Cardiac fibroblast (primary cell): ENCODE results near the gene TIFAB.
A peak's percentile ranks its signal among the peaks of the same experiment; 100 is the strongest.

Experiments used
- DNase-seq, 2 donors: peaks; one replicate each; pipeline versions ENCODE4 v3.0.0 to v3.0.0-alpha.2; 2010; ENCODE audit warnings: low read depth in 2 of 2
- H3K4me3 ChIP-seq, 2 donors: replicated peaks in 1 of 2; 1 replicate in 1 of 2; 2 replicates in 1 of 2; pipeline ENCODE4 v1.5.1; 2011; ENCODE audit warnings: low read depth in 2 of 2, low read length in 2 of 2, mild to moderate bottlenecking in 2 of 2, moderate library complexity in 1 of 2
- TF ChIP-seq, protein P1 (sequence below): IDR thresholded peaks from one replicate; pipeline ENCODE4 v1.5.1; 2011; ENCODE audit warnings: low read depth, mild to moderate bottlenecking, low read length, inconsistent platforms

Gene TIFAB

DNA sequence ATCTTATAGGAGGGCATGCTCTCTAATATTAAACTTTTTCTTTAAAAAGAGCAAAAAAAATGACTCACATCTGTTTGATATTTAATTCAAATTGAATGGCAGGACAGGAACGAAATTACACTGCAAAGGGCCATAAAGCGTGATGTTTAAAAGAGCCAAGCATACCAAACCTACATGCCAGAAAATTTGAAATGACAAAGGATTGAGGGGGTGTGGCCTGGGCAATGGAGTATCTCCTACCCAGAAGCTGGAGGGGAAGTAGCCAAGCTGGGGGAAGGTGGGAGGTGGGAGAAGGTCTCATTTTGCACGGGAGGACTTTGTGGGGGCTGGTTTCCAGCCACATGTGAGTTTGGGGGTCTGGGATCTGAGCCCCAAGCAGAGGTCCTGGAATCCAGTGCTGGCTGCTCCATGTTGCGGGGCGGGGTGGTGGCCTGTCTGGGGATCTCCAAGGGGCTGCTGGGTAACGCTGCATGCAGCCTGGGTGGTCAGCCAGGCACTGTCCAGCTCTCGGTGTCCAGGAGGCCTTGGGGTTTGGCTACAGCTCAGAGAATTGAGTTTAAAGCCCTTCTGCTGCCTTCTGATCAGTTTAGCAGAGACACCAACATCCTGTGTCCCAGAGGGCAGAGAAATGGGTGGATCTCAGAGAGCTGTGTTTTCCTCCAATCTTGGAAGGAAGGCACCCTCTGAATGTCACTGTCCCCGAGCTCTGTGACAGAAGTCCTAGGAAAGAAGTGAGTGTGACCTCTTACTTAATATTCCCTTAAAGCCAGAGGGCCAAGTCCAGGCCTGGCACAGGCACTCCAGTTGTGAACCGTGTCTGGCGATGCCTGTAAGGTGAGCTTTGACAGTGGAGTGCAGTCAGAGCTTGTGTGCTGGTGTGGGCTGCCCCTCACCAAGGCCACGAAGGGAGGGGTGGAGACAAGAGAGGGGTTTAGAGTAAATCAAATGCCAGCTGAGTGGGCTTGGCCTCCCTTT lies 12.6 kb downstream of the TIFAB start:
- DNase-seq = no peak
- H3K4me3 ChIP-seq = no peak overlapping the region
- TF ChIP-seq, protein P1, sequence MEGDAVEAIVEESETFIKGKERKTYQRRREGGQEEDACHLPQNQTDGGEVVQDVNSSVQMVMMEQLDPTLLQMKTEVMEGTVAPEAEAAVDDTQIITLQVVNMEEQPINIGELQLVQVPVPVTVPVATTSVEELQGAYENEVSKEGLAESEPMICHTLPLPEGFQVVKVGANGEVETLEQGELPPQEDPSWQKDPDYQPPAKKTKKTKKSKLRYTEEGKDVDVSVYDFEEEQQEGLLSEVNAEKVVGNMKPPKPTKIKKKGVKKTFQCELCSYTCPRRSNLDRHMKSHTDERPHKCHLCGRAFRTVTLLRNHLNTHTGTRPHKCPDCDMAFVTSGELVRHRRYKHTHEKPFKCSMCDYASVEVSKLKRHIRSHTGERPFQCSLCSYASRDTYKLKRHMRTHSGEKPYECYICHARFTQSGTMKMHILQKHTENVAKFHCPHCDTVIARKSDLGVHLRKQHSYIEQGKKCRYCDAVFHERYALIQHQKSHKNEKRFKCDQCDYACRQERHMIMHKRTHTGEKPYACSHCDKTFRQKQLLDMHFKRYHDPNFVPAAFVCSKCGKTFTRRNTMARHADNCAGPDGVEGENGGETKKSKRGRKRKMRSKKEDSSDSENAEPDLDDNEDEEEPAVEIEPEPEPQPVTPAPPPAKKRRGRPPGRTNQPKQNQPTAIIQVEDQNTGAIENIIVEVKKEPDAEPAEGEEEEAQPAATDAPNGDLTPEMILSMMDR = no peak

DNA sequence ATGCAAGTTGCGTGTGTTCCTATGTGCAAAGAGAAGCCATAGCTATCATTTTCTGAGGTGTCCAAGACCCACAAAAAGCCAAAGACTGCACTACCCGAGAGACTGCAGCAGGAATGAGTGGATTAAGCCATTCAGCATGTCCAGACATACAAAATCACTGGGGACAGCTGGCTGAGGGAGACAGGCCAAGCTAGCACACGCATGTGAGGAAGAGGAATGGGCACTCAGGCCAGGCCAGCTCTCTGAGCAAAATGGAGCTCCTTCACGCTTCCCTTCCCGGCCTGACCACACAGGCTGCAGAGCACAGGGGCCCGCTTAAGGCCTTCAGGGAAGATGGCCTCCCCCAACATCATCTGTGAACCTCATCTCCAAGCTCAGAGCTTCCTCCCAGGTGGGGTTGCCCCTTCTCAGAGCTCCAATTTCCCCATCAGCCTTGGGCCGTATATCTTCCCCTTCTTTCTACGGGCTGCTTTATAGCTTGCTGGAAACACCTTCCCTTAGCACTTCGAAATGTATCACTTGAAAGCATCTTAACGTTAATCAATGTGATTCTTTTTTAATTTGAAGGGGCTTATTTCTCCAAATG lies 13.4 kb downstream of the TIFAB start:
- TF ChIP-seq, protein P1 = no peak

DNA sequence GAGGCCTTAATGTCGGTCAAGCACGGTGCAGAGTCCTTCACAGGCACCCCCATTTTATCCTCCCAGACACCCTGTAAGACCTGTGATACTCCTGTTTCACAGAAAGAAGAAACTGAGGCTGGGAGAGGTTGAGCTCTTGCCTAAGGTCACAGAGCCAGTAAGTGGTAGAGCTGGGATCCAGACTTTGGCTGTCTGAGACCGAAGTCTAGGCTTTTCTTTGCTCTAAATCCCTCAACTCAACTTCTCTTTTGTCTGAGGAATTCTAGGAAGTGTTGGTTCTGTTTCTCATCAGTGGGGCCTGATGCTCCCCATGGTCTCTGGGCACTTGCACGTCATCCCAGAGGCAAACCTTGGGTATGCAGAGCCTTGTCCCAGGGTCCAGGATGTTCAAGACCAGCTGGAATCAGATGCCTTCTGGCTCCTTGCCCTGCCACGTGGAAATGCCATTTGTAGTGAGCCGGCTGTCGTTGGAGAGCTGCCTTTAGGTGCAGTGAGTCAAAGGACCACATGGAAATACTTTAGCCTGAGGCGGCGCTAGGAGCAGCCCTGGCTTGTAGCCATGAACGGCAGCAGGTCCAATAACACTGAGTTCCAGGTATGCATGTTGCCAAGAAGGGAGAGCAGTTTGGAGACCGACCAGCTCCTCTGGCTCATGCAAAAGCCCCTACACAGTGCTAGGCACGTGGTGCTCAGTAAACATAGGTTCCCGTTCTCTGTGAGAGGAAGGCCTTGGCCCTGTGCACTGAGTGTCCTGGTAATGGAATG lies 14.2 kb downstream of the TIFAB start:
- TF ChIP-seq, protein P1 = peak; percentile 3
- DNase-seq = peak; percentile 88 to 90
- no peak overlapping the region for H3K4me3 ChIP-seq

More for the DNA sequence above, 13.4 kb downstream of the TIFAB start:
- no peak overlapping the region for H3K4me3 ChIP-seq
- no peak for DNase-seq

- DNase-seq = no peak
- no peak overlapping the region for H3K4me3 ChIP-seq
Observed at GRCh38 chr5:135437422-135437795, 14.7 kb downstream of the TIFAB start.

DNA sequence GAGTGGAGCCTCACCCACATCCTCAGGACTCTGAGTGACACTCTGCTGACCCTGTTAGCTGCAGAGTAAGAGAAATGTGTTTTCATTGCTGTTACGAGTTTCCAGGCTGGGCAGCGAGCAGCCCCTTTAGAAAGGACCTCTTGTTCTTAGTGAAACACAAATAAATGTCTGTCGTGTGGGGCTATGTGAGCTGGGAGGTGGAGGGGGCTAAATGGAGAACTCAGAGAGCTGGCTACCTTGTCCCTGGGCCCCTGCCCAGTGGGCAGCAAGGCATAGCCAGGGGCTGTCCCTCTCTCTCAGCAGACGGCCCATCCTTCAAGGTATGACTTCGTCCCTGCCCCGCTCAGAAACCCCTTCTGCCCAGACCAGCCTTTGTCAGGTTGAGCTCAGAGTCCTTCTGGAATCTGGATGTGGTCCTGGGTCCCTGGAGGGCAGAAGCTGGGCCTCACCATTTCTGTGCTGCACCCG lies 15.2 kb downstream of the TIFAB start:
- DNase-seq = no peak
- TF ChIP-seq, protein P1 = no peak
- no peak overlapping the region for H3K4me3 ChIP-seq

More at GRCh38 chr5:135437422-135437795, 14.7 kb downstream of the TIFAB start:
- TF ChIP-seq, protein P1 = no peak

- no peak overlapping the region for H3K4me3 ChIP-seq
- DNase-seq = no peak
- TF ChIP-seq, protein P1 = no peak
Observed at GRCh38 chr5:135435467-135436330, 16.5 kb downstream of the TIFAB start.
